ENCODE data around the gene OR8H3.
"Not testable (repeated sequence)": the region's sequence is repeated elsewhere in the genome, so short reads cannot be mapped to it uniquely, and the experiment has no call there.

OR8H3 gene

DNA sequence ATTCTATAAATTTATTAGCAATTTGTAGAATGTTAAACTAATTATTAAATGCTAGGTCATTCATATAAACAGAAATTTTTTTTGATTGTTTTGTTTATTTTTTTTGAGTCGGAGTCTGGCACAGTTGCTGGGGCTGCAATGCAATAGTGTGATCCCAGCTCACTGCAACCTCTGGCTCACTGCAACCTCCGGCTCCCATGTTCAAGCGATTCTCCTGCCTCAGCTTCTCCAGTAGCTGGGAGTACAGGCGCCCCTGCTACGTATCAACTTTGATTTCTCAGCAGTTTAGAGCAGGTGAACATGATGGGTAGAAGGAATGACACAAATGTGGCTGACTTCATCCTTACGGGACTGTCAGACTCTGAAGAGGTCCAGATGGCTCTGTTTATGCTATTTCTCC lies at the start of gene OR8H3:
TSS of gene OR8H3 (plus strand) at position 301 of the 400 bp plus-strand sequence. CDS start at position 301, 0 bp downstream.
- DNase-seq, result no peak

GRCh38 chr11:56089697-56090096 lies 32.5 kb upstream of the OR8H3 start:
- DNase-seq, result no peak

DNA sequence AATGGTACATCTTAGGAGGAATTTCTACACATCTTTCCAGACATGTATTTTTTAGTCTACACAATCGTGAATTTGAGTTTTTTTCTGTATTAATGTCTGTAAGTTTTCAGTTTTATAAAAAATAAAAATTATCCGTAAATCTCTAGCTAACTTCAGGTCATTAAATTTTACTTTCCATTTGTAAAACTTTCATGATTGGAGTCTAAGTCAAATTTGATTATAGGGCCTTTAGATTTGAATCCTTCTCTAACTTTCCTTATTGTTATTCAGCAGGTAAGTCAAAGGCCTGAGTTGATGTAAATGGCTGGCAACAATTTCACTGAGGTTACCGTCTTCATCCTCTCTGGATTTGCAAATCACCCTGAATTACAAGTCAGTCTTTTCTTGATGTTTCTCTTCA lies 29.2 kb upstream of the OR8H3 start, which contains the start of gene OR8I2:
TSS of gene OR8I2 (plus strand) at position 301 of the 400 bp plus-strand sequence. CDS start at position 301, 0 bp downstream.
- DNase-seq, result no peak

- DNase-seq, result no peak
Observed at GRCh38 chr11:56103210-56103737, 18.9 kb upstream of the OR8H3 start, which contains the start of gene OR8H2. Gene OR8H2 (plus strand): TSS chr11:56103687. CDS start chr11:56105043, 1,356 bp downstream.

DNA sequence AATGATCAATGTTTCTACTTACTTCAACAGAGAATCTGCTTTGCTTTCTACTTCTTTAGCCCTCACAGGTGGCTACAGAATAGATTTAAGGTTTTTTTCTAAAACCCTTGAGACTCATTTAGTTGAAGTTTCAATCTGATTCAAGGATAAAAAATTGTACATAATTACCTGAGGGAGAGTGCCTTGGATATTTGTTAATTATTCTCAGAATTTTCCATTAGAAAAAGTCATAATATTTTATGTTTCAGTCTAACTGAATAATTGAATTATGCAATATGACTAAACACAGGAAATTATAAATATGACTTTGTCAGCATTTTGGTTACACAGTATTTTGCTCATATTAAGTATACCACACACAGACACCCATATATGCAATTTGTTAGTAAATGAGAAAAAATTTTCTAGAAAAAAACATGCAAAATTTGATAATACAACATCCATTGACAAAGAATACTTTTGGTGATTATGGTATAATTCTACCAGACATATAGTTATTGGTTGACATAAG lies 18.0 kb downstream of the OR8H3 start, which contains the start of gene OR8J3:
TSS of gene OR8J3 (minus strand) at position 51 of the 511 bp plus-strand sequence. CDS start 2,483 bp downstream, outside the sequence.
- DNase-seq, result no peak

DNA sequence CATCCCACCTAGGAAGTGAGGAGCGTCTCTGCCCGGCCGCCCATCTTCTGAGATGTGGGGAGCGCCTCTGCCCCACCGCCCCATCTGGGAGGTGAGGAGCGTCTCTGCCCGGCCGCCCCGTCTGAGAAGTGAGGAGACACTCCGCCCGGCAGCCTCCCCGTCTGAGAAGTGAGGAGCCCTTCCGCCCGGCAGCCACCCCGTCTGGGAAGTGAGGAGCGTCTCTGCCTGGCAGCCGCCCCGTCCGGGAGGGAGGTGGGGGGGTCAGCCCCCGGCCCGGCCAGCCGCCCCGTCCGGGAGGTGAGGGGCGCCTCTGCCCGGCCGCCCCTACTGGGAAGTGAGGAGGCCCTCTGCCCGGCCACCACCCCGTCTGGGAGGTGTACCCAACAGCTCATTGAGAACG lies 21.5 kb downstream of the OR8H3 start:
- not testable (repeated sequence) for DNase-seq

DNA sequence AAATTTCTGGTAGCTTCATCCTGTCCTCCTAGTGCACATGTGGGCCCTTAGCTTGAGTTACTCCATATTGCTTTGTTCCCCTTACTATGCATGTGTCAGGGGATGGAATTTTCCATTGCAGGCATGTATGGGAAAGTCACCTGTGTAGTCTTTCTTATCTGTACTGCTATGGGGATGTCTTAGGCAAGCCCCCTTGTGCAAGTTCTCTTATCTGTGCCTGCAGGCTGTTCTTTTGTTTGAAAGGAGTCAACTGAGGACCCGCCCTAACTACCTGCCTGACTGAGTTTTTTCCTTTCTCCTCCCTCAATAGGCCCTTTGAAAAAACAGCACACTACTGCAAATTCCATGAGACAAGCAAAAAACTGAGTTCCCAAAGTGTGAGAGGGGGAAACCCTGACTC lies 29.2 kb downstream of the OR8H3 start:
- DNase-seq, result no peak

- no peak for DNase-seq
Observed at GRCh38 chr11:56152333-56152732, 30.2 kb downstream of the OR8H3 start.

DNA sequence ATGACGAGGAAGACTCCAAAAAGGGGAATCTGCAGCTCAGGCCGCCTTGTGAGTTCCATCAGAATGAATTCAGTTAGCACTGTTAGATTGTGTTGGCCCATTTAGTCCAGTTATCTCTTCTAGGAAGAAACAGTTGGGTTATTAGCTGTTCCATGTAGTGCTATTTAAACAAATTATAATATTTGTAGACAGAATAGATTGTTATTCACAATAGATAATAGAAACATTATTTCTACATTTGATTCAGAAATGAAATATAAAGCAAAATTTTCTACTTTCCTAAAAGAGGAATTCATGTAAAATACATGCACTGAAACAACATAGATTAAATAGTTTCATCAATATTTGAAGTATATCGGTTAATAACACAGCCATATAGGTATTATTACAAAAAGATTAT lies 38.0 kb downstream of the OR8H3 start, which contains the start of gene OR8K5:
TSS of gene OR8K5 (minus strand) at position 101 of the 400 bp plus-strand sequence. CDS start at position 101, 0 bp downstream.
- no peak for DNase-seq

GRCh38 chr11:56163804-56164203 lies 41.6 kb downstream of the OR8H3 start:
- DNase-seq, result no peak

- DNase-seq, result no peak
Observed at GRCh38 chr11:56172256-56172830, 50.2 kb downstream of the OR8H3 start.

All from bone marrow (tissue), 2 donors.